Activated T-cell treated with anti-CD3 and anti-CD28 coated beads, Interleukin-2, amount 50 U/mL, for 4 hours (primary cell): ENCODE results near the gene HERC2. TPM values are rescaled to one million over a fixed set of nuclear protein-coding genes. Genes with fewer than 3 reads are reported as not detected.
"Not testable (repeated sequence)": the region's sequence is repeated elsewhere in the genome, so short reads cannot be mapped to it uniquely, and the experiment has no call there.

Experiments
- ATAC-seq, 2 donors: fragments of 200-7000 bp; cut with Tn5 transposase; one replicate each; pipeline ENCODE4 v1.10.0; 2021
- DNase-seq: peaks from one replicate; pipeline ENCODE4 v3.0.0-alpha.2; 2020
- H3K27me3 Mint-ChIP-seq: one replicate; pipeline ENCODE4 v1.8.0; 2021; ENCODE audit warnings: low read depth, mixed read lengths
- H3K36me3 Mint-ChIP-seq: one replicate; pipeline ENCODE4 v1.8.0; 2022; ENCODE audit warnings: mixed read lengths; ENCODE audit not compliant: insufficient read depth
- H3K4me1 Mint-ChIP-seq: one replicate; pipeline ENCODE4 v1.8.0; 2021; ENCODE audit warnings: low read depth, mixed read lengths
- H3K4me3 Mint-ChIP-seq: one replicate; pipeline ENCODE4 v1.8.0; 2021; ENCODE audit warnings: mild to moderate bottlenecking, moderate library complexity, mixed read lengths
- H3K9me3 Mint-ChIP-seq: one replicate; pipeline ENCODE4 v1.8.0; 2021; ENCODE audit warnings: mixed read lengths
- total RNA-seq, 3 donors: library from RNA; stranded (reverse); gene quantifications; one replicate each; pipeline ENCODE4 v1.2.1, GENCODE V29; 2021

HERC2 gene
- total RNA-seq, 3 donors from 2014 or later = 20.3 to 27.8 (median 23.5) TPM

DNA sequence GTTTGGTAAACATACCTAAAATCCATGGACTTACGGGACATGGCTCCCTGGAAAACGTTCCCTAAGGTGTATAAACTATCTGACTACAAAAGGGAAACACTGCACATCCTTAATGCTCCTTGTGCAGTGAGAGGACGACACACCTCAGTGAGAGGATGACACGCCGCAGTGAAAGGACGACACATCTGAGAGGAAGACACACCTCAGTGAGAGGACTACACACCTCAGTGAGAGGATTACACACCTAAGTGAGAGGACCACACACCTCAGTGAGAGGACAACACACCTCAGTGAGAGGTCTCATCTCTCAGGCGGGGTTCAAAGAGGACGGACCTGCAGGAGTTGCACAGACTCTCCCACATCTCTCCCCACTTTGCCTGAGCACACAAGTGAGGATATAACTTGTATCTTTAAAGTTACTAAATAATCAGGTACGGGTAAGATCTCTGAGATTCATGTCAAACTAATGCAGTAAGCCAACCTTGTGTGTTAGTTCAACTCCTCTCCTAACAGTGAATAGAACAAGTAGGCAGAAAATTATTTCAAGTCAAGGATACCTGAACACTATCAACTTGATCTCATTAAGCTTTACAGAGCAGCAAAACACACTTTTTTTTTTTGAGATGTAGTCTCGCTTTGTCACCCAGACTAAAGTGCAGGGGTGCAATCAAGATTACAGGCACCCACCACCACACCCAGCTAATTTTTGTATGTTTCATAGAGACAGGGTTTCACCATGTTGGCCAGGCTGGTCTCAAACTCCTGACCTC lies 32.1 kb downstream of the HERC2 start:
- peaks cover 50% of the 10 kb centered on the region for H3K36me3 Mint-ChIP-seq
- peaks cover 7% of the 10 kb centered on the region for H3K9me3 Mint-ChIP-seq
- H3K4me1 Mint-ChIP-seq = peaks cover 6% of the 10 kb centered on the region
- ATAC-seq (no peak), DNase-seq (no peak)
- H3K27me3 Mint-ChIP-seq = no peaks in the 10 kb centered on the region
- no peak overlapping the region for H3K4me3 Mint-ChIP-seq

GRCh38 chr15:28288830-28289693 lies 32.9 kb downstream of the HERC2 start:
- not testable (repeated sequence) for ATAC-seq, H3K4me3 Mint-ChIP-seq, H3K4me1 Mint-ChIP-seq, DNase-seq, H3K9me3 Mint-ChIP-seq, H3K27me3 Mint-ChIP-seq
- peaks cover 47% of the 10 kb centered on the region for H3K36me3 Mint-ChIP-seq

DNA sequence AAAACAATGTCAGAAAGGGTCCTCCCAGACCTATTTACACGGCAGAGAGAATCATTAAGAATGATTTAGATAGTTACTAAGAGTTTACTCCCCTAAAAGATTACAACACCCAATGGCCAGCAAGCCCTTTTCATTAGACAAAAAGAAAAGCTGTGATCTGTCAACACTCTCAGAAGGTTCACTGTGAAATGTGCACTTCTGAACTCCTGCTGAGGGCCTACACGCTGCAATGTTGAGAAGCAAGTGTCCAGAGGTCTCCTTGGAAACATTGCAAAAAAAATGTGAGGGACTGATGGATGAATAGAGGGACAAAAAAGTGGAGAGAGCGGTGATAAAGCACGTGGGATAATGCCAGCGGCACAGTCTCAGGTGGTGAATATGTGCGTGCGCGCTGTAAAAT lies 35.3 kb downstream of the HERC2 start:
- DNase-seq, H3K4me1 Mint-ChIP-seq, H3K27me3 Mint-ChIP-seq, ATAC-seq, H3K4me3 Mint-ChIP-seq: not testable (repeated sequence)
- Mint-ChIP-seq H3K9me3 (peaks cover 12% of the 10 kb centered on the region), H3K36me3 (peaks cover 51% of the 10 kb centered on the region)

DNA sequence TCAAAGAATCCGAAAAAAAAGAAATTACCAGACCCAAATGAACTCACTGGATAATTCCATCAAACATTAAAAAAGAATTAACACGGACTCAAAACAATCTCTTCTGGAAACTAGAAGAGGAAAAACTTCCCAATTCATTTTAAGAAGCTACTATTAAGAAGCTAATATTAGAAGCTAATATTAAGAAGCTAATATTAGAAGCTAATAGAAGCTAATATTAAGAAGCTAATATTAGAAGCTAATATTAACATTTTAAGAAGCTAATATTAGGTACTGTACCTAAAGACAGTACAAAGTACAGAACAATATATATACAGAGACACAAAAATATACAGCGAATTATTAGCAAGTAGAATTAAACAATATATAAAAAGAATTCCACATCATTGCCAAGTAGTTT lies 35.9 kb downstream of the HERC2 start:
- Mint-ChIP-seq H3K4me3 (no peak overlapping the region), H3K27me3 (no peaks in the 10 kb centered on the region), H3K36me3 (peaks cover 50% of the 10 kb centered on the region), H3K4me1 (peaks cover 8% of the 10 kb centered on the region), H3K9me3 (peaks cover 12% of the 10 kb centered on the region)
- ATAC-seq (no peak), DNase-seq (no peak)

DNA sequence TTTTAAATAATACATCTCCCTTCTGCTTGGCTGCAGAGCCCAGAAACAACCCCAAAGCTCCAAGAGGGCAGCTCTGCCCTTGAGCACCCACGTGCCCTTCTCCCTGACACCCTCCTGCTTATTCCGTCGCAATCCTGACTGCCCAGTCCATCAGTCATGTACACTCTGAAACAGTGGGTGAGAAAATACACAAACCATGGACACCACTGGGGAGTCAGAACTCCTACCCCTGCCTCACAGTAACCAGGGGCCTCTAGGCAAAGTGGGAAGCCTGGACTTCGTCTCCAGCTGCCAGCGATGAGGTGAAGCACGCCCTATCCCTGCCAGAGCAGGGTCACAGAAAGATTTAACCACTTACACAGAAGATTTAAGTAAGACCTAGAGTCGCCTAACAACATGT lies 40.1 kb downstream of the HERC2 start:
- DNase-seq (no peak), ATAC-seq (no peak)
- Mint-ChIP-seq H3K36me3 (peaks cover 33% of the 10 kb centered on the region), H3K9me3 (peaks cover 5% of the 10 kb centered on the region), H3K27me3 (no peaks in the 10 kb centered on the region), H3K4me3 (no peak overlapping the region), H3K4me1 (peaks cover 4% of the 10 kb centered on the region)

- Mint-ChIP-seq H3K36me3 (peaks cover 35% of the 10 kb centered on the region), H3K27me3 (no peaks in the 10 kb centered on the region), H3K4me3 (no peak overlapping the region), H3K4me1 (no peaks in the 10 kb centered on the region), H3K9me3 (no peaks in the 10 kb centered on the region)
- no peak for DNase-seq
- no peak for ATAC-seq
These were observed 47.3 kb downstream of the HERC2 start for GRCh38 chr15:28274635-28275034.

GRCh38 chr15:28273873-28274610 lies 47.9 kb downstream of the HERC2 start:
- ATAC-seq (no peak), DNase-seq (no peak)
- Mint-ChIP-seq H3K9me3 (no peaks in the 10 kb centered on the region), H3K27me3 (no peaks in the 10 kb centered on the region), H3K4me1 (no peaks in the 10 kb centered on the region), H3K4me3 (no peak overlapping the region), H3K36me3 (peaks cover 39% of the 10 kb centered on the region)

DNA sequence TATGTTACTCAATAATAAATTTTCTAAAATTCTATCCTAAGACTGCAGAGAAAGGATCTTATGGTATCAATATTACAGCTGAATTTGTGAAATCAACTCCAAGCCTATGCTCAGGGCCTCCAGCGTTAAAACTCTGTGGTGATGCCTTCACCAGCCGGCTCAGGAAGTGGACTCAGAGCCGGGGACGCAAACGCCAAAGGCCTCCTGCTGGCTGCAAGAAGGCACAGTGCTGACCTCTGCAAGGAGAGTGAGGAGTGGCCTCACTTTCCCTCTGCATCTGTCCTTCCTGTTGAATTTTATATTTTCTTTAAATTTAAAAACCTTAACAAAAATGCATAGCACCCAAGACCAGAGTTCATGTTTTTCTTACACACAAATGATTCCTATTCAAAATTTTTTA lies 48.5 kb downstream of the HERC2 start:
- no peaks in the 10 kb centered on the region for H3K27me3 Mint-ChIP-seq
- H3K36me3 Mint-ChIP-seq = peaks cover 40% of the 10 kb centered on the region
- no peak overlapping the region for H3K4me3 Mint-ChIP-seq
- DNase-seq = no peak
- H3K9me3 Mint-ChIP-seq = no peaks in the 10 kb centered on the region
- no peaks in the 10 kb centered on the region for H3K4me1 Mint-ChIP-seq
- no peak for ATAC-seq

- Mint-ChIP-seq H3K9me3 (no peaks in the 10 kb centered on the region), H3K4me3 (no peak overlapping the region), H3K27me3 (no peaks in the 10 kb centered on the region), H3K36me3 (peaks cover 48% of the 10 kb centered on the region), H3K4me1 (no peaks in the 10 kb centered on the region)
- ATAC-seq (no peak), DNase-seq (no peak)
These were observed 49.4 kb downstream of the HERC2 start for GRCh38 chr15:28272587-28272986.

DNA sequence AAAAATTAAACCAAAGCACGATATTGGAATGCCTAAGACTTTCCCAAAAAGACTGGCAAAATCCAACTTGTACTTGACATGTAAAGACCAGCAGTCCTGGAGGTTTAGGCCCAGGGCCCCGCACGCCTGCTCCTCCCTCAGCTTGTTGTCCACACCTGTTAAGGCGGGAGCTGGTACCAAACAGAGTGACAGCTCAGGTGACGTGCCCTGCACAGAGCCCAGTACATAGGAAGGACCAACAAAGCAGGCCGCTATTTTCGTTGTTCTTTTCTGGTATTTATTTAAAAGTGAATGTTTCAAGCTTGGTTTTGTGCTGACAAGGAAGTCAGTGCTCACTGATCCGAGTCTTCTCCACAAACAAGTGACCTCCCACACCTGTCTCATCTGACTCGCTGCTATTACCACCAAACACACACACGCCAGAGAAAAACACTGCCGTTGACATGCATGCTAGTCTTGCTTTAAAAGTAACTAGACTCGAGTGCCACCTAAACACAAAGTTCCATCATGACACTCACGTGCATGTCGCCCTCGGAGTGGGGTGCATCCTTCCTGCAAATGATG lies 50.2 kb downstream of the HERC2 start:
- peaks cover 54% of the 10 kb centered on the region for H3K36me3 Mint-ChIP-seq
- DNase-seq (no peak), ATAC-seq (no peak)
- H3K9me3 Mint-ChIP-seq = no peaks in the 10 kb centered on the region
- no peaks in the 10 kb centered on the region for H3K27me3 Mint-ChIP-seq
- no peak overlapping the region for H3K4me3 Mint-ChIP-seq
- H3K4me1 Mint-ChIP-seq = no peaks in the 10 kb centered on the region

DNA sequence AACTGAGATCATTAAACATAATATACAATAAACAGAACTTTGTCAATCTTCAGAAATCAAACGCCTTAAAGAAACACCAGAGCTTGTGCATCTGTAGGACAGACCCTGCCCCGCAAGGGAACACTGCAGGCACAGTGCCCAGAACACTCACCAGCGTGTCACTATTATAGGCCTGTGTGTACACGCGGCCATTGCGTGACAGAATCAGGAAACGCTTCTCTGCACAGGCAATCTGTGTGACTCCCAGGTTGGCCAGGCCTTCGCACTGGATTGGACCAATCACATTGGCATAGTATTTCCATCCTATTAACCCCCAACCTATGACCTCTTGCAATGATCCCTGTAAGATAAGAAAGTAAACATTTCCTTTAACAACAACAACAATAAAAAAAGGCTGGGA lies 52.9 kb downstream of the HERC2 start:
- Mint-ChIP-seq H3K4me3 (no peak overlapping the region), H3K36me3 (peaks cover 58% of the 10 kb centered on the region), H3K27me3 (no peaks in the 10 kb centered on the region), H3K4me1 (no peaks in the 10 kb centered on the region), H3K9me3 (no peaks in the 10 kb centered on the region)
- DNase-seq = no peak
- ATAC-seq = no peak

DNA sequence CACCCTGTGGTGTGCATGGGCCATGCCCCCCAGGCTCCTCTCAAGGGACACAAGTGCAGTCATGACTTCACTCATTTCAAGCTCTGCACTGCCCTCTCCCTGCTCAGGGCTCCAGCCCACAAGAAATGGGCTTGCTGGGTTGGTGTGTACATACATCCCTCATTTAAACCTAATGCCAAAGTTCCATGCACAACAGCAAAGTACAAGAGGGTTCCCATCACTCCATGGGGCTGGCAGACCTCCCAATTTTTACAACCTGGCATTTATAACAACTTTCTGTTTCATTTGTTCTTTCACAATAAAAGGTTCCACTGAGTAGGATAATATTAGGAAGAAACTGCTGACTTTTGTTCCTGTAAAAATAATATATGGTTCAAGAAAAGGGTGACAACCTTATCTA lies 54.3 kb downstream of the HERC2 start:
- Mint-ChIP-seq H3K9me3 (no peaks in the 10 kb centered on the region), H3K36me3 (peaks cover 57% of the 10 kb centered on the region), H3K4me3 (no peak overlapping the region), H3K27me3 (no peaks in the 10 kb centered on the region), H3K4me1 (no peaks in the 10 kb centered on the region)
- ATAC-seq (no peak), DNase-seq (no peak)

- Mint-ChIP-seq H3K36me3 (peaks cover 55% of the 10 kb centered on the region), H3K4me3 (no peak overlapping the region), H3K4me1 (peaks cover 7% of the 10 kb centered on the region), H3K27me3 (no peaks in the 10 kb centered on the region), H3K9me3 (no peaks in the 10 kb centered on the region)
- ATAC-seq = no peak
- no peak for DNase-seq
These were observed 56.5 kb downstream of the HERC2 start for GRCh38 chr15:28265334-28266019.

DNA sequence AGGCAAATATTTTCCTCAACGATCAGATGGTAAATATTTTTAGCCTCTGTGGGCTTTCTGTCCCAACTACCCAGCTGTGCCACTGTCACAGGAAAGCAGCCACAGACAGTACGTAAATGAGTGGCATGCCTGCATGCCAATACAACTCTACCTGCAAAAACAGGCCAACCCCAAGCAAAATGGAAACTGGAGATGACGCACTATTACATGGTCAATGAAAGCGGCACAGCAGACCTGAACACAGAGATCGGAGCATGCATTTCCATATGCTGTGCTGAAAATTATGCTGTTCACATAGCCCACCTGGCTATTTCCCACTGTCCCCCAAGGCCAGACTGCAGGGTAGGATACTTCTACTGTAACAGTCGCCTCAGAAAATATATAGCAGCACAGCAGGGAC lies 57.8 kb downstream of the HERC2 start:
- Mint-ChIP-seq H3K9me3 (no peaks in the 10 kb centered on the region), H3K4me3 (no peak overlapping the region), H3K27me3 (no peaks in the 10 kb centered on the region), H3K4me1 (peaks cover 7% of the 10 kb centered on the region), H3K36me3 (peaks cover 53% of the 10 kb centered on the region)
- ATAC-seq = no peak
- no peak for DNase-seq
